Mesothelial cell of epicardium (in vitro differentiated cells): ENCODE data around the gene TM9SF4. TPM values are rescaled to one million over a fixed set of nuclear protein-coding genes. Genes with fewer than 3 reads are reported as not detected.
A peak's percentile ranks its signal among the peaks of the same experiment; 100 is the strongest.
"Not testable (repeated sequence)": the region's sequence is repeated elsewhere in the genome, so short reads cannot be mapped to it uniquely, and the experiment has no call there.

Experiments
- DNase-seq, 2 experiments: peaks; one replicate each; pipeline ENCODE4 v3.0.0; 2021; ENCODE audit warnings: low spot score in 2 of 2; ENCODE audit not compliant: unreplicated experiment in 2 of 2
- H3K27ac Mint-ChIP-seq: 2 replicates; pipeline ENCODE4 v1.8.0; 2021; ENCODE audit warnings: mixed read lengths
- H3K27me3 Mint-ChIP-seq: 2 replicates; pipeline ENCODE4 v1.8.0; 2021; ENCODE audit warnings: low read depth, mixed read lengths
- H3K36me3 Mint-ChIP-seq: 2 replicates; pipeline ENCODE4 v1.8.0; 2021; ENCODE audit warnings: mixed read lengths
- H3K4me1 Mint-ChIP-seq: 2 replicates; pipeline ENCODE4 v1.8.0; 2021; ENCODE audit warnings: mixed read lengths
- H3K4me3 Mint-ChIP-seq: 2 replicates; pipeline ENCODE4 v1.8.0; 2021; ENCODE audit warnings: mild to moderate bottlenecking, moderate library complexity, mixed read lengths
- H3K9me3 Mint-ChIP-seq: 2 replicates; pipeline ENCODE4 v1.8.0; 2021; ENCODE audit warnings: mixed read lengths
- CTCF ChIP-seq: fragments of 200-600 bp; sonication (generic); IDR thresholded peaks from one replicate; pipeline ENCODE4 v1.5.0; 2021; ENCODE audit warnings: antibody characterized with exemption; ENCODE audit not compliant: unreplicated experiment
- total RNA-seq: library from RNA; stranded (reverse); gene quantifications from 3 replicates; pipeline ENCODE4 v1.2.1, GENCODE V29; 2021

Gene TM9SF4
- total RNA-seq, 1 donor from 2014 or later: 77.8 TPM

DNA sequence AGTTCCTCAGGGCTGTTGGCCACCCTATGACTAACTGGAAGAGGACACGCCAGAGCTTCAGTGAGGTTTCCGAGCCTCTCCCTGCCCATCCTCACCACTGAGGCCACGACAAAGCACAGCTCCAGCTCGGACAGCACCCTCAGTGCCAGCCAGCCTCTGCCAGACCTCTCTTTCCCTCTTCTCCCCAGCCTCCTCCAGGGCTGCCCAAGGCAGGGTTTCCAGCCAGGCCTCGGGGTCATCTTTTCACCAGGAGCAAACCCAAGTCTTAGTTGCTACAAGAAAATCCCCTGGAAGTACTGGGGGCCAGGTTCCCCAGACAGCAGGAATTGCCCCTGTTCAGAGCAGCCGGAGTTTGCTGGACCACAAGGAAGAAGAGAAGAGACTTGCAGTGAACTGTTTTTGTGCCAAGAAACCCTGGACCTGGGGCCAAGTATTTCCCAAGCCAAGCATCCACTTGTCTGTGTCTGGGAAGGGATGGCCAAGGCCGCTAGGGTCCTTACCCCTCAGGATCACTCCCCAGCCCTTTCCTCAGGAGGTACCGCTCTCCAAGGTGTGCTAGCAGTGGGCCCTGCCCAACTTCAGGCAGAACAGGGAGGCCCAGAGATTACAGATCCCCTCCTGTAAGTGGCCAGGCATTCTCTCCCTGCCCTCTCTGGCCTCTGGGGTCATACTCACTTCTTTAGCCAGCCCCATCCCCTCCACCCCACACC lies 56.5 kb downstream of the TM9SF4 start:
- H3K4me1 Mint-ChIP-seq: peaks cover 7% of the 10 kb centered on the region
- no peaks in the 10 kb centered on the region for H3K27me3 Mint-ChIP-seq
- TF ChIP-seq CTCF: no peak
- no peak overlapping the region for H3K27ac Mint-ChIP-seq
- peaks cover 42% of the 10 kb centered on the region for H3K36me3 Mint-ChIP-seq
- H3K9me3 Mint-ChIP-seq: no peaks in the 10 kb centered on the region
- no peak overlapping the region for H3K4me3 Mint-ChIP-seq
- DNase-seq: no peak

GRCh38 chr20:32167552-32167951 lies 58.0 kb downstream of the TM9SF4 start:
- no peaks in the 10 kb centered on the region for H3K27me3 Mint-ChIP-seq
- peaks cover 30% of the 10 kb centered on the region for H3K36me3 Mint-ChIP-seq
- TF ChIP-seq CTCF: no peak
- H3K4me3 Mint-ChIP-seq: no peak overlapping the region
- no peak overlapping the region for H3K27ac Mint-ChIP-seq
- peaks cover 7% of the 10 kb centered on the region for H3K4me1 Mint-ChIP-seq
- DNase-seq: no peak
- no peaks in the 10 kb centered on the region for H3K9me3 Mint-ChIP-seq

GRCh38 chr20:32168184-32168910 lies 58.8 kb downstream of the TM9SF4 start:
- Mint-ChIP-seq H3K4me3 (no peak overlapping the region), H3K27me3 (no peaks in the 10 kb centered on the region)

GRCh38 chr20:32177696-32178095 lies 68.2 kb downstream of the TM9SF4 start:
- H3K36me3 Mint-ChIP-seq, H3K27me3 Mint-ChIP-seq, DNase-seq: not testable (repeated sequence)

More at GRCh38 chr20:32168184-32168910, 58.8 kb downstream of the TM9SF4 start:
- Mint-ChIP-seq H3K4me1 (peaks cover 7% of the 10 kb centered on the region), H3K36me3 (peaks cover 31% of the 10 kb centered on the region), H3K9me3 (no peaks in the 10 kb centered on the region), H3K27ac (peak overlapping the region; percentile 14)
- no peak for DNase-seq
- TF ChIP-seq CTCF: no peak

DNA sequence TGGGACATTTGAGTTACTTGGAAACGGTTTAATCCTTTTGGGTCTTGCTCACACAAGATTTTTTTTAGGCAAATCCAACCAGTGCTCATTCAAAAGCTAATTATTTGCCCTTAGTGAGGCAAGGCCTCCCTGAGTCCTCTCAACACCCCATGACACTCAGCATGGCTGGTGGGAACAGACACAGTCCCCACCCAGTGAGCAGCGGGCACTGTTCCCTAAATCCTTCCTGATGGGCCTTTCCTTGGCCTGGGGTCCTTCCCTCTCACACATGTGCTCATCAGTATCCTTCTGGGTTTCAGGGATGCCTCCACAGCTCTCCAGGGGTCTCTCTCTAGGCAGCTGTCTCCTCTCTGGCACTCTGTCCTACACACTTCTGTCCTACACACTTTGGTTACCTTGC lies 70.0 kb downstream of the TM9SF4 start:
- no peak overlapping the region for H3K27ac Mint-ChIP-seq
- H3K27me3 Mint-ChIP-seq: no peaks in the 10 kb centered on the region
- H3K4me1 Mint-ChIP-seq: no peaks in the 10 kb centered on the region
- no peak for TF ChIP-seq CTCF
- H3K36me3 Mint-ChIP-seq: peaks cover 6% of the 10 kb centered on the region
- H3K9me3 Mint-ChIP-seq: peaks cover 4% of the 10 kb centered on the region
- DNase-seq: no peak
- H3K4me3 Mint-ChIP-seq: no peak overlapping the region

More at GRCh38 chr20:32177696-32178095, 68.2 kb downstream of the TM9SF4 start:
- H3K4me1 Mint-ChIP-seq, H3K27ac Mint-ChIP-seq, H3K9me3 Mint-ChIP-seq, H3K4me3 Mint-ChIP-seq: not testable (repeated sequence)

DNA sequence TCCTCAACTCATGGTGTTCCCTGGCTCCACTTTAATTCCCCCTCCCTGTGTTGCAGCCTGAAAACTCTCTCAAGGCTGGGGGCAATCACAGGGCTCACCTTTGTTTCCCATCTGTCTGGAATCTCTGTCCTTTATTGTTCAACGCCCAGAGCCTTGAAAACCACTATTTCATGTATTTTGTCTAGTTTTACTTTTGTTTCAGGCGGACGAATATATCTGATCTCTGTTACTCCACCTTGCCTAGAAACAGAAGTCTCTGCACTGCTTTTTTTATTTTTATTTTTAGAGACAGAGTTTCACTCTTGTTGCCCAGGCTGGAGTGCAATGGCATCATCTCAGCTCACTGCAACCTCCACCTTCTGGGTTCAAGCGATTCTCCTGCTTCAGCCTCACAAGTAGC lies 70.4 kb downstream of the TM9SF4 start:
- Mint-ChIP-seq H3K27ac (no peak overlapping the region), H3K36me3 (peaks cover 6% of the 10 kb centered on the region), H3K27me3 (no peaks in the 10 kb centered on the region), H3K4me3 (no peak overlapping the region), H3K4me1 (no peaks in the 10 kb centered on the region), H3K9me3 (peaks cover 4% of the 10 kb centered on the region)
- TF ChIP-seq CTCF: no peak
- DNase-seq: no peak
